Measurements from ENCODE around the gene PRSS38.

Gene PRSS38

DNA sequence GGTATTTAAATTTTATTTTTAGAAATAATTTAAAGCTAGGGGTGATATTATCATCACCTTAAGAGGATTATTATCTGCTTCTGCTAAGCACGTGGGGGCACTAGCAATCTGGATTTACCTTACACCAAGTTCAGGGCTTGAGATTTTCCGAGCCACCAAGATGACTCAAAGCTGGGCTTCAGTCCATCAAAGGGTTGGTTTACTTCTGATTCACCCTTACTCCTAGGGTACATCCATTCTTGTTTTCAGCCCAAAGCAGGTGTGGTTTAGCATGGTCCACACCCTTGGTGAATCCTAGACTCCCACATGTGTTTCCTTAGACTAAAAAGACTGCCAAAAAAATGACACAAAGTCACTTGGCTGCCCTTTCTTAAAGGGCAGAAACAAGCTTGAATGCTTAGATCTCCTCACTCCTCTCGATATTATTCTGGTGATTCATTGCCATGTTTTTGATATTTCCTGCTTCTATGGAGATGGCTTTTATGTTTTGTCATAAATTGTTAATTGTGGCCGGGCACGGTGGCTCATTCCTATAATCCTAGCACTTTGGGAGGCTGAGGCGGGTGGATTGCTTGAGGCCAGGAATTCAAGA, 9.8 kb upstream of the PRSS38 start:
- Histone ChIP-seq H4K20me1 (ENCODE audit: insufficient read depth, low read length) (no peaks in the 10 kb centered on the region), H3K4me2 (ENCODE audit: low read length) (no peak overlapping the region), H3K4me3 (ENCODE audit: low read length) (no peak overlapping the region), H2AFZ (ENCODE audit: low read depth, low read length) (no peak overlapping the region), H3K27ac (ENCODE audit: low read length) (no peak overlapping the region), H3K27me3 (ENCODE audit: low read depth, low read length) (peaks cover 20% of the 10 kb centered on the region), H3K9ac (ENCODE audit: low read length) (no peak overlapping the region), H3K79me2 (ENCODE audit: low read length) (no peaks in the 10 kb centered on the region), H3K36me3 (replicated peaks; ENCODE audit: low read depth, low read length) (no peaks in the 10 kb centered on the region), H3K9me3 (ENCODE audit: insufficient read depth, low read length) (peaks cover 10% of the 10 kb centered on the region; the same call in 1 of the 2 replicates), H3K4me1 (ENCODE audit: low read length) (no peaks in the 10 kb centered on the region)
- no peak for TF ChIP-seq EZH2phosphoT487 (IDR thresholded peaks at IDR 0.05; ENCODE audit: low read depth)
- TF ChIP-seq, protein P1, sequence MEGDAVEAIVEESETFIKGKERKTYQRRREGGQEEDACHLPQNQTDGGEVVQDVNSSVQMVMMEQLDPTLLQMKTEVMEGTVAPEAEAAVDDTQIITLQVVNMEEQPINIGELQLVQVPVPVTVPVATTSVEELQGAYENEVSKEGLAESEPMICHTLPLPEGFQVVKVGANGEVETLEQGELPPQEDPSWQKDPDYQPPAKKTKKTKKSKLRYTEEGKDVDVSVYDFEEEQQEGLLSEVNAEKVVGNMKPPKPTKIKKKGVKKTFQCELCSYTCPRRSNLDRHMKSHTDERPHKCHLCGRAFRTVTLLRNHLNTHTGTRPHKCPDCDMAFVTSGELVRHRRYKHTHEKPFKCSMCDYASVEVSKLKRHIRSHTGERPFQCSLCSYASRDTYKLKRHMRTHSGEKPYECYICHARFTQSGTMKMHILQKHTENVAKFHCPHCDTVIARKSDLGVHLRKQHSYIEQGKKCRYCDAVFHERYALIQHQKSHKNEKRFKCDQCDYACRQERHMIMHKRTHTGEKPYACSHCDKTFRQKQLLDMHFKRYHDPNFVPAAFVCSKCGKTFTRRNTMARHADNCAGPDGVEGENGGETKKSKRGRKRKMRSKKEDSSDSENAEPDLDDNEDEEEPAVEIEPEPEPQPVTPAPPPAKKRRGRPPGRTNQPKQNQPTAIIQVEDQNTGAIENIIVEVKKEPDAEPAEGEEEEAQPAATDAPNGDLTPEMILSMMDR (IDR thresholded peaks at IDR 0.05; ENCODE audit: low read depth, low read length): no peak

DNA sequence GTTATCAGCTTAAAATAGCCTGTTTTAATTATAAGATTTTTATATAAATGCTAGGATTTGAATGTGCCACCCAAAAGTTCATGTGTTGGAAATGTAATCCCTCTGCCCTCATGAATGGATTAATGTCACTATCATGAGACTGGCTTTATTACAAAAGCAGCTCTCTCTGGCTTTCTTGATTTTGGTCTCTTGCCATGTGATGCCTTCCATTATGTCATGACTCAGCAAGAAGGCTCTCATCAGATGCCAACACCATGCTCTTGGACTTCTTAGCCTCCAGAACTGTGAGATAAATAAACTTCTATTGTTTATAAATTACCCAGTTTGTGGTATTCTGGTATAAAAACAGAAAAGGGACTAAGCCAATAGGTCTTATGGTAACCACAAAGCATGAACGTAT, 6.9 kb upstream of the PRSS38 start:
- Histone ChIP-seq H3K9me3 (ENCODE audit: insufficient read depth, low read length) (peaks cover 10% of the 10 kb centered on the region), H3K9ac (ENCODE audit: low read length) (no peak overlapping the region), H3K36me3 (replicated peaks; ENCODE audit: low read depth, low read length) (no peaks in the 10 kb centered on the region), H2AFZ (ENCODE audit: low read depth, low read length) (no peak overlapping the region), H3K4me2 (ENCODE audit: low read length) (no peak overlapping the region), H3K79me2 (ENCODE audit: low read length) (no peaks in the 10 kb centered on the region), H3K27ac (ENCODE audit: low read length) (no peak overlapping the region), H3K4me3 (ENCODE audit: low read length) (no peak overlapping the region), H3K4me1 (ENCODE audit: low read length) (no peaks in the 10 kb centered on the region), H4K20me1 (ENCODE audit: insufficient read depth, low read length) (no peaks in the 10 kb centered on the region), H3K27me3 (ENCODE audit: low read depth, low read length) (peaks cover 14% of the 10 kb centered on the region)
- TF ChIP-seq, protein P1 (IDR thresholded peaks at IDR 0.05; ENCODE audit: low read depth, low read length): no peak
- TF ChIP-seq EZH2phosphoT487 (IDR thresholded peaks at IDR 0.05; ENCODE audit: low read depth): no peak

DNA sequence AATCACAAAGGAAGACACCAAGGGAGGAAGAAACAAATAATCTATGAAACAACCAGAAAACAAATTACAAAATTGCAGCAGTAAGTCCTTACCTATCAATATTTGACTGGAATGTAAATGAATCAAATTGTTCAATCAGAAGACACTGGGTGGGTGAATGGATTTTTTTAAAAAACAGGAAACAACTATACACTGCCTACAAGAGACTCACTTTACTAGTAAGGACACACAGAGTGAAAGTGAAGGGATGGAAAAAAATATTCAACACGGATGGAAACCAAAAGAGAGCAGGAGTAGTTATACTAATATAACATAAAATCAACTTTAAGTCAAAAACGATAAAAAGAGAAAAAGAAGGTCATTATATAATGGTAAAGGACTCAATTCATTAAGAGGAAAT, 6.4 kb upstream of the PRSS38 start:
- Histone ChIP-seq H3K27ac (ENCODE audit: low read length) (no peak overlapping the region), H3K4me2 (ENCODE audit: low read length) (no peak overlapping the region), H3K4me3 (ENCODE audit: low read length) (no peak overlapping the region), H3K4me1 (ENCODE audit: low read length) (no peaks in the 10 kb centered on the region), H3K36me3 (replicated peaks; ENCODE audit: low read depth, low read length) (no peaks in the 10 kb centered on the region), H4K20me1 (ENCODE audit: insufficient read depth, low read length) (no peaks in the 10 kb centered on the region), H3K27me3 (ENCODE audit: low read depth, low read length) (peaks cover 14% of the 10 kb centered on the region; the same call in 1 of the 2 replicates), H3K9ac (ENCODE audit: low read length) (no peak overlapping the region), H2AFZ (ENCODE audit: low read depth, low read length) (no peak overlapping the region), H3K9me3 (ENCODE audit: insufficient read depth, low read length) (peaks cover 10% of the 10 kb centered on the region), H3K79me2 (ENCODE audit: low read length) (no peaks in the 10 kb centered on the region)
- no peak for TF ChIP-seq EZH2phosphoT487 (IDR thresholded peaks at IDR 0.05; ENCODE audit: low read depth)
- TF ChIP-seq, protein P1 (IDR thresholded peaks at IDR 0.05; ENCODE audit: low read depth, low read length): no peak

DNA sequence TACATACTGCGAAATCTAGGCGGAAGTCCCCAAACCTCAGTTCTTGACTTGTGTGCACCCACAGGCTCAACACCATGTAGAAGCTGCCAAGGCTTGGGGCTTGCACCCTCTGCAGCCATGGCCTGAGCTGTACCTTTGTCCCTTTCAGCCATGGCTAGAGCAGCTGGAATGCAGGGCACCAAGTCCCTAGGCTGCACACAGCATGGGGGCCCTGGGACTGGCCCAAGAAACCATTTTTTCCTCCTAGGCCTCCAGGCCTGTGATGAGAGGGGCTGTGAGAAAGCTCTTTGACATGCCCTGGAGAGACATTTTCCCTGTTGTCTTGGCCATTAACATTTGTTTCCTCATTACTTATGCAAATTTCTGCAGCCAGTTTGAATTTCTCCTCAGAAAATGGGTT, 1.5 kb upstream of the PRSS38 start:
- Histone ChIP-seq H3K4me3 (ENCODE audit: low read length) (no peak overlapping the region), H3K27ac (ENCODE audit: low read length) (no peak overlapping the region), H3K4me2 (ENCODE audit: low read length) (no peak overlapping the region), H3K4me1 (ENCODE audit: low read length) (no peaks in the 10 kb centered on the region), H4K20me1 (ENCODE audit: insufficient read depth, low read length) (no peaks in the 10 kb centered on the region), H3K9ac (ENCODE audit: low read length) (no peak overlapping the region), H3K79me2 (ENCODE audit: low read length) (no peaks in the 10 kb centered on the region), H3K27me3 (ENCODE audit: low read depth, low read length) (no peaks in the 10 kb centered on the region), H2AFZ (ENCODE audit: low read depth, low read length) (no peak overlapping the region), H3K9me3 (ENCODE audit: insufficient read depth, low read length) (peaks cover 4% of the 10 kb centered on the region), H3K36me3 (replicated peaks; ENCODE audit: low read depth, low read length) (no peaks in the 10 kb centered on the region)
- no peak for TF ChIP-seq EZH2phosphoT487 (IDR thresholded peaks at IDR 0.05; ENCODE audit: low read depth)
- TF ChIP-seq, protein P1 (IDR thresholded peaks at IDR 0.05; ENCODE audit: low read depth, low read length): no peak

Measured in OCI-LY3 (cell line).